OCI-M2 (cell line): Measurements from ENCODE around the gene TSPEAR.

ENCODE experiments used
- DNase-seq: peaks from one replicate; lab custom pipeline; 2025; ENCODE audit not compliant: unreplicated experiment; lab: John Stamatoyannopoulos, UW

TSPEAR gene

GRCh38 chr21:44521928-44522752 lies 189.2 kb downstream of the TSPEAR start:
- no peak for DNase-seq

GRCh38 chr21:44521301-44521927 lies 190.0 kb downstream of the TSPEAR start:
- no peak for DNase-seq

- no peak for DNase-seq
Measured at GRCh38 chr21:44520326-44521300, 190.8 kb downstream of the TSPEAR start.

- no peak for DNase-seq
Measured at GRCh38 chr21:44519346-44520325, 191.7 kb downstream of the TSPEAR start.

GRCh38 chr21:44518686-44519085 lies 192.7 kb downstream of the TSPEAR start:
- no peak for DNase-seq

GRCh38 chr21:44517175-44517899 lies 194.0 kb downstream of the TSPEAR start:
- DNase-seq = no peak

GRCh38 chr21:44516828-44517174 lies 194.6 kb downstream of the TSPEAR start:
- no peak for DNase-seq

GRCh38 chr21:44516342-44516741 lies 195.0 kb downstream of the TSPEAR start:
- no peak for DNase-seq

GRCh38 chr21:44515359-44516165 lies 195.8 kb downstream of the TSPEAR start:
- no peak for DNase-seq

GRCh38 chr21:44514746-44515358 lies 196.5 kb downstream of the TSPEAR start:
- DNase-seq = no peak

- no peak for DNase-seq
Measured at GRCh38 chr21:44514218-44514520, 197.2 kb downstream of the TSPEAR start.

GRCh38 chr21:44513389-44514217 lies 197.8 kb downstream of the TSPEAR start:
- DNase-seq = no peak

GRCh38 chr21:44512496-44513388 lies 198.6 kb downstream of the TSPEAR start:
- no peak for DNase-seq

GRCh38 chr21:44511938-44512275 lies 199.5 kb downstream of the TSPEAR start:
- DNase-seq = no peak

- DNase-seq = no peak
Measured at GRCh38 chr21:44511219-44511937, 200.0 kb downstream of the TSPEAR start.
